ENCODE results near the gene TARDBP. TPM values are rescaled to one million over a fixed set of nuclear protein-coding genes. Genes with fewer than 3 reads are reported as not detected.
A peak's percentile ranks its signal among the peaks of the same experiment; 100 is the strongest.

The TARDBP gene
- 100 to 1,000 TPM; 158 to 159 TPM for total RNA-seq

DNA sequence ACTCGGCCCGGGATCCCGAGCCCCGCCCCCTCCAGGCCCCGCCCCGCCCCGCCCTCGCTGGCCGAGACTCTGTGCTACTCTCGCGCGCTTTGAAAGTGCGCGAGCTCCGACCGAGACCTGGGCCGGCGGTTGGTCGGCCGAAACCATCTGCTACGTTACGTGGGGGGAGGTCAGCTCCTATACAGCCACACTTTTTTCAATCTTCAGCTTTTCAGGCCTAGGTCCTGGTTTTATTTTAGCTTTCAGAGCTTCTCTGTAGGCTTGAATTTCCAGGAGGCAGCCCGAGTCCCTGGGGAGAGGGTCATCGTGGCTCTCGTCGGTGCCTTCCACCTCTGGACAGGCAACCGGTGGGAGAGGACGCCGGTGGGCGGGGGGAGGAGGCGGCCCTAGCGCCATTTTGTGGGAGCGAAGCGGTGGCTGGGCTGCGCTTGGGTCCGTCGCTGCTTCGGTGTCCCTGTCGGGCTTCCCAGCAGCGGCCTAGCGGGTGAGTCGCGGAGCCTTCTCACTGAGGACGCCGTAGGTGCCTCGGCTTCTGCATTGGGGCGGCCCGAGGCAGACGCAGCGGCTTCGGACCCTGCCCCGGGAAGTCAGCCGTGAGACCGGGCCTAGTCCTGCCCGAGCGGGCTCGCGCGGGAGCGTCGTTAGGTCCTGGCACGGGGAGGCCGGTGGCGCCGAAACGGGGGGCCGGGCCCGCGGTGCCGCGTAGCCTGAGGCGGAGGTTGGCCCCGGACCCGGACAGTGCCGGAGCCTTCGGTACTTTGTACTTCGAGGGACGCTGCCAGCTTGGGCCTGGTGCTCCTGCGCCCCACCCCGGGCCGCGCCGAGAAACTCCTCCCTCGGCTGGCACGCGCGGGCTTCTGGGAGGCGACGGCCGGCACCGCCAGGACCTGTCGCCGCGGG lies at the start of gene TARDBP:
Gene TARDBP, plus strand, starts transcription at position 395 of the 900 bp plus-strand sequence. CDS start 1,074 bp downstream, outside the sequence.
- intact Hi-C loops (cut with micrococcal nuclease) = loop anchor here (1.0 to 5.0 kb wide), 5 partner anchors 48 to 980 kb away; partner anchors contain the start of genes DFFA, EXOSC10, MTOR and PEX14
- Mint-ChIP-seq H3K36me3 (ENCODE audit: low read depth) (peaks cover 26% of the 10 kb centered on the region), H3K27ac (peak within 1 kb of the TSS; percentile 98), H3K4me3 (peak within 1 kb of the TSS; percentile 88), H3K27me3 (ENCODE audit: low read depth) (no peaks in the 10 kb centered on the region), H3K4me1 (ENCODE audit: low read depth) (peaks cover 29% of the 10 kb centered on the region), H3K9me3 (no peaks in the 10 kb centered on the region)
- peak; percentile 92 for DNase-seq
- CTCF ChIA-PET = interaction anchor here (2.5 kb wide), 1 partner anchor 25 kb away, joined by 8 read pairs; no protein-coding TSS in a partner anchor

DNA sequence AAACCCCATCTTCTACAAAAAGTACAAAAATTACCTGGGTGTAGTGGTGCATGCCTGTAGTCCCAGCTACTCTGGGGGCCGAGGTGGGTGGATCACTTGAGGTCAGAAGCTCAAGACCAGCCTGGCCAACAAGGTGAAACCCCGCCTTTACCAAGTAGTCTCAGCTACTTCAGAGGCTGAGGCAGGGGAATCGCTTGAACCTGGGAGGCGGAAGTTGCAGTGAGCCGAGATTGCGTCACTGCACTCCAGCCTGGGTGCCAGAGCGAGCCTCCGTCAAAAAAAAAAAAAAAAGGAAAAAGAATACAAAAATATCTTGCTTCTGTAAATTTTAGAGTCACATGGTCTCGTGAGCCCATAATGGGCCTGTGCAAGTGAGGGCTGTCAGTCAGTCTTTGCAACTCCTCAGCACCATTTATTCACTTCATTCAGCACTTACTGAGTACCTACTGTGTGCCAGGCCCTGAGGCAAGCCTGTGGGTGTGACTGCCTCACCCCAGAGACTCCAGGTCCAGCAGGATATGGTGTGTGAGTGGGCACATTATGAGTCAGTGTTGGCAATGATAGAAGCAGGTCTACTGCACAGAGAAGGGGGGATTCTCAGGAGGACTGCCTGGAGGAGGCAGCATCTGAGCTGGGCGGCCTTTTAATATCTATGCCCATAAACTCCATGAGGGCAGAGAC lies 46.8 kb upstream of the TARDBP start:
- no peaks in the 10 kb centered on the region for H3K27me3 Mint-ChIP-seq (ENCODE audit: low read depth)
- CTCF ChIA-PET = interaction anchor here (0.5 to 0.9 kb wide), 2 partner anchors 10 to 14 kb away, joined by 3 read pairs; no protein-coding TSS in a partner anchor
- no peak overlapping the region for H3K27ac Mint-ChIP-seq
- peak; percentile 61 for DNase-seq
- peak overlapping the region; percentile 46 for H3K4me3 Mint-ChIP-seq
- H3K36me3 Mint-ChIP-seq (ENCODE audit: low read depth) = no peaks in the 10 kb centered on the region
- intact Hi-C loops (cut with micrococcal nuclease) = no loop called here
- peaks cover 21% of the 10 kb centered on the region for H3K4me1 Mint-ChIP-seq (ENCODE audit: low read depth)
- no peaks in the 10 kb centered on the region for H3K9me3 Mint-ChIP-seq

DNA sequence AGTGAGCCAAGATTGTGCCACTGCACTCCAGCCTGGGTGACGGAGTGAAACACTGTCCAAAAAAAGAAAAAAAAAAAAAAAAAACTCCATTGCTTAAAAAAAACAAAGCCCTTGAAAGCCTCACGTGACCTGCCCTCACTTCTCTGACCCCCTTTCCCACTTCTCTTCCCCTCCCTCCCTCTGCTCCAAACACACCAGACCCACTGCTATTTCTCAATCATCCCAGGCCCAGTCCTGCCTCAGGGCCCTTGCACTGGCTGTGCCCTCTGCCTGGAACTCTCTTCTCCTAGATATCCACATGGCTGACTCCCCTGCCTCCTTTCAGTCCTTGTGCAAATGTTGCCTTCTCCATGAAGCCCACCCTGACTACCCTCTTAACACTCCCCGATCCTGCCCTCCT lies 45.4 kb upstream of the TARDBP start:
- H3K36me3 Mint-ChIP-seq (ENCODE audit: low read depth) = no peaks in the 10 kb centered on the region
- CTCF ChIA-PET = no interaction called here

DNA sequence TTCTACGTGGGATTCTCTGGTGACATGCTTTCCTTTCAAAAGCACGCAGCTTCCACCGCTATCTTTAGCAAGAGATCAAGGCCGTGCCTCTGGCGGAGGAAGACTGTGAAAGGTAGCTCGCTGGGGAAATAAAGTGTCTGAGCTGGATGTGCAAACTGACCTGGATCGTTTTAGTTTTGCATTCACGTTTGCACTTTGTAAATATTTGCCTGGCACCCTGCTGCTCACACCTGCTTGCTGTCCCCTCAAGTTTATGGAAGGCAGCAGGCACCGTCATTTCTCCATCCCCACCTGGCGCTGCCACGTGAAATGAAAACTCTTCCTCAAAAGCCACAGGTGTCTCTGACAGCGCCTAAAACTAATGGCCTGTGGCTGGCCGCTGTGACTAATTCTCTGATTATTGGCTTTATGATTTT lies 44.0 kb upstream of the TARDBP start:
- Mint-ChIP-seq H3K4me1 (ENCODE audit: low read depth) (peaks cover 21% of the 10 kb centered on the region), H3K27ac (no peak overlapping the region), H3K9me3 (no peaks in the 10 kb centered on the region), H3K4me3 (no peak overlapping the region), H3K36me3 (ENCODE audit: low read depth) (no peaks in the 10 kb centered on the region), H3K27me3 (ENCODE audit: low read depth) (no peaks in the 10 kb centered on the region)
- intact Hi-C loops (cut with micrococcal nuclease) = no loop called here
- CTCF ChIA-PET = interaction anchor here (0.6 to 1.2 kb wide), 3 partner anchors 9 to 237 kb away, joined by 3 read pairs; no protein-coding TSS in a partner anchor
- no peak for DNase-seq

More for the DNA sequence above, 45.4 kb upstream of the TARDBP start:
- Mint-ChIP-seq H3K4me1 (ENCODE audit: low read depth) (peaks cover 21% of the 10 kb centered on the region), H3K4me3 (no peak overlapping the region), H3K27me3 (ENCODE audit: low read depth) (no peaks in the 10 kb centered on the region), H3K9me3 (no peaks in the 10 kb centered on the region), H3K27ac (no peak overlapping the region)
- DNase-seq = no peak
- intact Hi-C loops (cut with micrococcal nuclease) = no loop called here

DNA sequence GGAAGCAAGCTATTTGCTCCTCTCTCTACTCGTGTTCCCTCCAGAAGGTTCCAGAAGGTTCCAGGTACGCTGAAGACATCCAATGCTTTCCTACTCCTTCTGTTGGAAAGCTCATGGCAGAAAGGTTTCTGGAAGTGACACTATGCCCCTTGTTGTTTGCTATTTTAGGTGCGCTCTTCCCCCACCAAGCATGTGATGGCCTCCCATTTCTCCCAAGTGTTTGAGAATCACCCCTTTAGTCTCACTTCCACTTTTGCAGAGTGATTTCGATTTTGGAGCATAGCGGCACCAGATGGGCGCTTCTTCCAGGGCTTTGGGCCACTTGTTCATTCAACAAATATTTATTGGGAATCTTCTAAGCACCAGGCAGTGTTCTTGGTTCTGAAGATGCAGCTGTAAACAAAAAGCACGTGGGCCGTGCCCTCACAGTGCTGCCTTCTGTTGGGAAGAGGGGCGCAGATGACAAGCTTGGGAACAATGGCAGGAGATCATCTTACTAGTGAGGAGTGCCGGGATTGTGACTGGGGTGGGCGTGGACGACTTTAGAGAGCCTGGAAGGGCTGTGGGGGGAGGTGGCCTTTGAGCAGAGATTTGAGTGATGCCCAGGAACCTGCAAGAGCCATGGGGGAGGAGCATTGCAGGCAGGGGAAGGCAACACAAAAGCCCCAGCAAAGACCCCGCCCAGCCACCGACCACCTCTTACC lies 43.0 kb upstream of the TARDBP start:
- H3K4me3 Mint-ChIP-seq = no peak overlapping the region
- DNase-seq = no peak
- H3K27ac Mint-ChIP-seq = no peak overlapping the region
- H3K4me1 Mint-ChIP-seq (ENCODE audit: low read depth) = peaks cover 21% of the 10 kb centered on the region
- no peaks in the 10 kb centered on the region for H3K9me3 Mint-ChIP-seq
- CTCF ChIA-PET = interaction anchor here (0.6 to 1.2 kb wide), 3 partner anchors 60 to 665 kb away, joined by 3 read pairs; no protein-coding TSS in a partner anchor
- no peaks in the 10 kb centered on the region for H3K36me3 Mint-ChIP-seq (ENCODE audit: low read depth)
- no peaks in the 10 kb centered on the region for H3K27me3 Mint-ChIP-seq (ENCODE audit: low read depth)
- intact Hi-C loops (cut with micrococcal nuclease) = no loop called here

DNA sequence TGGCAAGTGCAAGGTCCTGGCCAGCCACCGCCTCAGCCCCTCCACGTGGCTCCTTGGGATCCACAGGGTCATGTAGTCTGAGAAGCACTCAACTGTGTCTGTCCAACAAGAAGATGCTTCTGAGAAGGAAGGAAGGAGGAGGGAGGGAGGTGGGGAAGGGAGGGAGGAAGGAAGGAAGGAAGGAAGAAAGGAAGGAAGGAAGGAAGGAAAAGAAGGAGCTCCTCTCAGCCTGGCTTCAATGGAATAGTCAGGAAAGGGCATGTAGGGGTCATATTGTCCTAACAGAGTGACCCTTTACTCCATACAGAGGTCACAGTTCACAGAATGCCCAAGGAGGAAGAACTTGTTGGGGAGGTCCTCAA lies 42.5 kb upstream of the TARDBP start:
- H3K9me3 Mint-ChIP-seq = no peaks in the 10 kb centered on the region
- H3K4me1 Mint-ChIP-seq (ENCODE audit: low read depth) = peaks cover 16% of the 10 kb centered on the region
- intact Hi-C loops (cut with micrococcal nuclease) = no loop called here
- no peak overlapping the region for H3K4me3 Mint-ChIP-seq
- DNase-seq = no peak
- H3K27me3 Mint-ChIP-seq (ENCODE audit: low read depth) = no peaks in the 10 kb centered on the region
- CTCF ChIA-PET = interaction anchor here (0.6 kb wide), 1 partner anchor 77 kb away, joined by 3 read pairs; no protein-coding TSS in a partner anchor
- no peak overlapping the region for H3K27ac Mint-ChIP-seq
- H3K36me3 Mint-ChIP-seq (ENCODE audit: low read depth) = no peaks in the 10 kb centered on the region

DNA sequence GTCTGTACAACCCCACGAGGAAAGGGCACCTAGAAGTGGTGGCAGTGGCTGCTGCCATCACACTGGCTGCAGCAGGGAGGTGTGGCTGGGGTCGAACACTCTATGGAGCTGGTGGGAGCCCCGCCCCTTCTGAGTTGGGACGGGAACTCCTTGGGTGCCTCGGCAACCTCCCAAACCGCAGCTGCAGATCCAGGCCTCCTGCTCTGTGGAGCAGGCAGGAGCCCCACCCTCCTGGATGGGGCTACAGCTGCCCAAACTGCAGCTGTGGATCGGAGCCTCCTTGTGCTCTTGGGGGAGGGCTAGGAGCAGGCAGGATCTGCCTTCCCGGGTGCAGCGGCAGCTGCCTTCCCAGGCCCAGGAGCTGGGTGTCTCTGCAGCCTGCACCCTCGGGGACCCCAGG lies 38.9 kb upstream of the TARDBP start:
- no peak for DNase-seq
- H3K9me3 Mint-ChIP-seq = no peaks in the 10 kb centered on the region
- H3K27me3 Mint-ChIP-seq (ENCODE audit: low read depth) = peaks cover 6% of the 10 kb centered on the region
- H3K4me1 Mint-ChIP-seq (ENCODE audit: low read depth) = no peaks in the 10 kb centered on the region
- CTCF ChIA-PET = interaction anchor here (1.7 kb wide), 1 partner anchor 11 kb away, joined by 5 read pairs; no protein-coding TSS in a partner anchor
- intact Hi-C loops (cut with micrococcal nuclease) = no loop called here
- no peak overlapping the region for H3K27ac Mint-ChIP-seq
- H3K36me3 Mint-ChIP-seq (ENCODE audit: low read depth) = no peaks in the 10 kb centered on the region
- H3K4me3 Mint-ChIP-seq = no peak overlapping the region

DNA sequence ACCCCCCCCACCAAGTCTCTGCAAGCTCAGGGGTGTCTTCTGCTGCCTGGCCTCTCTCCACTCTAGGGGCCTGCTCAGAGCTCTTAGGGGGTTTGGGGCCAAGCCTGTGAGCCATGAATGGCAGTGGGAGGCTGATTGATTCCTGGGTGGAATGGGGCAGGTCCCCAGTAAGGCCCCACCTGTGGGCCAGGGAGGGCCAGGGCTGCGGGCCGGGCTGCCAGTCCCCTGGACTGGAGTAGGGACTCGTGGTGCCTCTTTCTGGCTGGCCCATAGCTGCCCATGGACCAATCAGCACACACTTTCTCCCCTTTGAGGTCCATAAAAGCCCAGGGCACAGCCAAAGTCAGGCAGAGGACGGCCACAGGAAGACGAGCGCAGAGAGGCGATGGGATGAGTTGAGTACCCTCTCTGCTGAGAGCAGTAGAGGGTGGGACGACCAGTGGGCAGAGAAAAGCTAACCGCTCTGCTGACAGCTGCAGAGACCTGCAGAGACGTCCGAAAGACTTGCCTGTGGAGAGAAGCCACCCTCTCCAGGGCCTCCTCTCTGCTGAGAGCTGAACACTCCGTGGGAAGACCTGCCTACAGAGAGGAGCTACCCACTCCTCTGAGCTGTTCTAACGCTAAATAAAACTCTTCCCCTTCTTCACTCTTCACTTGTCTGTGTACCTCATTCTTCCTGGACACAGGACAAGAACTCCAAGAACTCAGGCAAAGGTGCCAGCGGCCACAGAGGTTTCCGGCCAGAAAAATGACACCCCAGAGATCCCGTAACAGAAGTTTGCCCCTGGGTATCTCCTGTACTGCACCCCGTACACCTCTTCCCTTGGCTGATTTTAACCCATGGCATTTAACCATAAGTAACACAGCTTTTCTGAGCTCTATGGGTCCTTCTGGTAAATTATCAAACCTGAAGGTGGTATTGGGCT lies 38.2 kb upstream of the TARDBP start:
- Mint-ChIP-seq H3K4me1 (ENCODE audit: low read depth) (no peaks in the 10 kb centered on the region), H3K4me3 (no peak overlapping the region), H3K9me3 (no peaks in the 10 kb centered on the region), H3K27ac (no peak overlapping the region), H3K36me3 (ENCODE audit: low read depth) (no peaks in the 10 kb centered on the region), H3K27me3 (ENCODE audit: low read depth) (peaks cover 10% of the 10 kb centered on the region)
- intact Hi-C loops (cut with micrococcal nuclease) = no loop called here
- DNase-seq = no peak
- CTCF ChIA-PET = interaction anchor here (1.7 kb wide), 1 partner anchor 12 kb away, joined by 5 read pairs; no protein-coding TSS in a partner anchor

DNA sequence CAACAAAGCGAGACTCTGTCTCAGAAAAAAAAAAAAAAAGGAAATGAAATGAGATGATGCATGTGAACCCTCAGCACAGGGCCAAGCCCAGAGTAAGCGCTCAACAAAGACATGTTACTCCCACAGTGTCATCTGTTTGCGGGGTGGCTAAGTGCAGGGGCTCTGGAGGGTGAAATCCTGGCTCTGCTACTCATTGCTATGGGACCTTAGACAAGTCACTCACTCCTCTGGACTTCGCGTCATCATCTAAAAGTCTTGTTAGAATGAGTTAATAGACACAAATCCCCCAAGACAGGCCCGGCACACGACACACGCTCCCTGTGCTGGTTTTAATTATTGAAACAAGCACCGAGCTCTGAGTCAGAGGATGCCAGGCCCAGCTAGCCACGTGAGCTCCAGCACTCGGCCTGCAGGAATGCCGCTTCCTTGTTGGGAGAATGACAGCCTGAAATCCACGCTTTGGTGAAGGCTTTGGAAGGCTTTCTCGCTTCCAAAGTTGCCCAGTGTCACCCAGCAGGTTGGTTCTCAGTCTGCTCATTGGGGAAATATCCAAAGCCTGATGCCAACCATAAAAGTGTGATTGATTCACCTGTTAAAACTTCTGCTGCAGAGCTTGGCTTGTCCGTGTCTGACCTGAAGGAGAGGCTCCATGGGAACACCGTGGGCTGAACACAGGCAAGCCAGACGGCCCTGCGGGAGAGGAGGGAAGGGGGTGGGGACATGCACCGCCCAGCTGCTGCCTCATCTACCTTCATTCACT lies 36.7 kb upstream of the TARDBP start:
- intact Hi-C loops (cut with micrococcal nuclease) = no loop called here
- no peak overlapping the region for H3K4me3 Mint-ChIP-seq
- H3K27ac Mint-ChIP-seq = no peak overlapping the region
- no peaks in the 10 kb centered on the region for H3K4me1 Mint-ChIP-seq (ENCODE audit: low read depth)
- H3K27me3 Mint-ChIP-seq (ENCODE audit: low read depth) = peaks cover 13% of the 10 kb centered on the region
- H3K36me3 Mint-ChIP-seq (ENCODE audit: low read depth) = no peaks in the 10 kb centered on the region
- CTCF ChIA-PET = interaction anchor here (1.2 kb wide), 1 partner anchor 12 kb away, joined by 4 read pairs; no protein-coding TSS in a partner anchor
- no peak for DNase-seq
- H3K9me3 Mint-ChIP-seq = no peaks in the 10 kb centered on the region

DNA sequence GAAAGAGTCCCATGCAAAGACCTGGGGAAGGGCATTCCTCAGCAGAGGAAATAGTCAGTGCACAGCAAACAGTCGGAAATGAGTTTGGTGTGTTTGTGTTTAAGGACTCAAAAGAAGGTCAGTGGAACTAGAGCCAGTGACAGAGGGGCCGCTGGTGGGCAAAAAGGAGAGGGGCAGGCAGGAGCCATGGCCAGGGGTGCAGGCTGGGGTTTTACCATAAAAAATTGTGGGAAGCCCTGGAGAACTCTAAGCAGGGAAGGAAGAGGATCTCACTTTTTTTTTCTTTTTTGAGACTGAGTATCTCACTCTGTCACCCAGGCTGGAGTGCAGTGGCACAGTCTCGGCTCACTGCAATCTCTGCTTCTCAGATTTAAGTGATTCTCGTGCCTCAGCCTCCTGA lies 33.7 kb upstream of the TARDBP start:
- Mint-ChIP-seq H3K27ac (no peak overlapping the region), H3K9me3 (no peaks in the 10 kb centered on the region), H3K36me3 (ENCODE audit: low read depth) (no peaks in the 10 kb centered on the region), H3K27me3 (ENCODE audit: low read depth) (peaks cover 16% of the 10 kb centered on the region), H3K4me3 (no peak overlapping the region), H3K4me1 (ENCODE audit: low read depth) (no peaks in the 10 kb centered on the region)
- CTCF ChIA-PET = interaction anchor here (0.6 kb wide), 1 partner anchor 105 kb away, joined by 3 read pairs; no protein-coding TSS in a partner anchor
- intact Hi-C loops (cut with micrococcal nuclease) = no loop called here
- DNase-seq = no peak

All from activated naive CD4-positive, alpha-beta T cell treated with anti-CD3 and anti-CD28 coated beads for 36 hours (primary cell).